UCSD-AML1 (cell line): ENCODE measurements around the gene BUB1.
A peak's percentile ranks its signal among the peaks of the same experiment; 100 is the strongest.
"Not testable (repeated sequence)": the region's sequence is repeated elsewhere in the genome, so short reads cannot be mapped to it uniquely, and the experiment has no call there.

ENCODE experiments used
- DNase-seq: peaks from one replicate; lab custom pipeline; 2025; ENCODE audit not compliant: unreplicated experiment; lab: John Stamatoyannopoulos, UW

BUB1 gene

DNA sequence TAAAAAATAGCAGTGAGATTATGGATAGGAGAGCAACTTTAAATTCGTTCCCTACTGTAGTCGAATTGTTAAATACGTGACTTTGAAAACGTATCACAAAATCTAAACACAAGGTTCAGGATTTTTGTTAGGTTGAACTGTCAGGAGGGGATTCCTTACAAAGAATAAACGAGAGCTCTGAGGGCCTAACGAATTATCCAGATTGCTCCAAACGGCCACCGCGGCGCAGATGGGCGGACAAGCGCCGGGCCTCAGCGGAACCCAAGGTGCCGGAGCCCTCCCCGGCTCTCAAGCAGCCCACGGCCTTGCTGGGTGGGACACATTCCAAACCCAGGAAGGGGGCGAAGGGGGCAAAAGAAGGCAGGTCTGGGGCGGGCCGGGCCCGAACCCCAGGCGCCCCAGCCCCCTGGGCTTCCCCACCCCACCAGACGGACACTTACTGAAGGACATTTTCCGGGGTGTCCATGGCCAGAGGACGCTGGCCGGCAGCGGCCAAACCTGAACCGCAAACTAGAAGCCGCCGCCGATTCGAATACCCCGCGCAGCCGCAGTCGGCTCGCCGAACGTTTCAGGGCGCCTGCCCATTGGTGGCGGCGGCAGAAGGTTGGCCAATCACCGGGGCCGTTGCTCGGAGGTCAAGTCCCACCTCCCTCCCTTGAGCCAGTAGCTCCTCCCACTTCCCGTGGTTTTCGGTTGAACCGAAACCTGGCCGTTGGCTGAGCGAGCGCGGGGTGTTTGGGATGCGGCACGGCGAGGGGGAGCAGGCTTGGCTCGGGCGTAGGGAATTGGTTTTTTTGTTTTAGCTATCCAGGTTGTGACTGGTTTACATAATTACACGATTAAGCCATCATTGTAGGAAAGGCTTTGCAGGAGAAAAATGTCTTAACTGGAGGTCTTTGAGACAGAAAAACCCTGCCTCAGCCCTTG lies at the start of gene BUB1:
TSS of gene BUB1 (minus strand) at position 534 of the 927 bp plus-strand sequence. CDS start at position 466, 68 bp downstream.
- DNase-seq: peak; percentile 95

DNA sequence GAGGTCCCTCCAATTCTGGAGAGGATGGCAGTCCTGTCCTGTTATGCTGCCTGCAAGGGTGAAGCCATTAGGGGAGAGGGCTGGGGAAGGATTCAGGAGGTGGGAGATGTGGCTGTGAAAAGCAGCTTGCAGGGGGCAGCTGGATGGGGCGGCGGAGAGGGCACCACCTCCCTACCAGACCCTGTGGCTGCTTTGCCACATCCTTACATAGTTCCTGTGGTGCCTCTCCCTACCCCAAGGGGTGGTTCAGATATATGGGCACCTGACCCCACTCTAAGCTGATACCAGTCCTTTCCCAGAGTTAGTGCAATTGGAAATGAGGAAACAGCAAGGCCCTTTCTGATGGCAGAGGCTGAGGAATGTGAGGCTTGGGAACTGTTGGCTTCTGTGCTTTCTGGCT lies 48.4 kb upstream of the BUB1 start:
- DNase-seq: no peak

DNA sequence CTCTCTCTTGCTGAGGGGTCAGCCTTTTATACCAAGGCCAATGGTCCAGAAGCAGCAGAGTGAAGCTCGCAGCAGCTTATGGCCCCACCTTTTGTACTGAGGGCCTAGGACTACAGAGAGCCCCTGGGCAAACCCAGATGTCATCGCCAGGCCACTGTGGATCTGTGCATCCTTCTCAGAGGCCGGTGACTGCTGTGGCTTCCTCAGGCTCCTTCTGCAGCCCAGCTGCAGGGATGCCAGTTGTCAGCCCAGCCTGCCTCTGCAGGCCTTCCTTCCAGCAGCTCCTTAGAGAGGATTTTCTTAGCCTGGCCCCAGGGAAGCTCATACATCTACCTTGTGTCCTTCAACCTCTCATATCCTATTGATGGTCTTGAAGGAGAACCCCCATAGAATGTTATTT lies 48.0 kb upstream of the BUB1 start:
- DNase-seq: no peak

DNA sequence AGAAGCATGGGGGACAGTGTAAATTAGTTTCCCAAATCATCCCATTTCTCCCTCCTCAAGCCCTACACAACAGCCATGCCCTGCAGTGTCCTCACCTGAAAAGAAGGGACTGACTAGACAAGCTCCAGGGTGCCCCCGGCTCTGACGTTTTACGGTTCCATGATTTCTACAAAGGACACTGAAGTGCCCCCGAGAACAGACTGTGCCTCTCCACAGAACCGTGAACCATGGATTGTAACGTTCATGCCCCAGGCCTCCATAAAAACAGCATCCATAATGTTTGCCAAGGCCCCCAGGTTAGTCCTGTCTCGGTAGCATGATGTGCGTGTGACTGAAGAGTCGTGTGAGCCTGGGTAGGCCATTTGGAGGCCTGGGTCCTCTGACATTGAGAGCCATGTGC lies 47.5 kb upstream of the BUB1 start:
- DNase-seq: no peak

DNA sequence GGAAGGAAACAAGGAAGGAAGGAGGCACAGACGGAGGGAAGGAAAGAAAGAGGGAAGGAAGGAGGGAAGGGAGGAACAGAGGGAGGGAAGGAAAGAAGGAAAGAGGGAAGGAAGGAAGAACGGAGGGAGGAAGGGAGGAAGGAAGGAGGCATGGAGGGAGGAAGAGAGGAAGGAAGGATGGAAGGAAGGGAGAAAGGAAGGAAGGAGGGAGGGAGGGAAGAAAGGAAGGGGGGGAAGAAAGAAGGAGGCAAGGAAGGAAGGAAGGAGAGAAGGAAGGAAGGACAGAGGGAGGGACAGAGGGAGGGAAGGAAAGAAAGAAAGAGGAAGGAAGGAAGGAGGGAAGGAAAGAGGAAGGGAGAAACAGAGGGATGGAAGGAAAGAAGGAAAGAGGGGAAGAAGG lies 47.0 kb upstream of the BUB1 start:
- DNase-seq: no peak

DNA sequence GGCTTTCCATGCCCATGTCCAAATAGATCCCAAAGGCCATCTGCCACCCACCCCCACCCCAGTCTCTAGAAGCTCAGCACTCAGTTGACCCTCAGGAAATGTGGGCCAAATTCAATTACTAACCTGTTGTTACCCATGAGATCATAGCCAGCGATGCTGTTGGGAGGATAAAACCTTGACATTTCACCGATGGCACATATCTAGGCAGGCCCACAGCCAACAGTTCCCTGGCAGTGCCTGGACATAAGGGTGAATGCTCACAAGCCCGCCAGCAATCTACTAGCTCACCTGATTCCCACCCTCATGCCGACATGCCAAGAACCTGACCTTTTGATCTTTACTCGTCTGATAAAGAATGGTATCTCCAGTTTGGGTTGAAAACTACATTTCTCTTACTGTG lies 42.7 kb upstream of the BUB1 start:
- DNase-seq: no peak

DNA sequence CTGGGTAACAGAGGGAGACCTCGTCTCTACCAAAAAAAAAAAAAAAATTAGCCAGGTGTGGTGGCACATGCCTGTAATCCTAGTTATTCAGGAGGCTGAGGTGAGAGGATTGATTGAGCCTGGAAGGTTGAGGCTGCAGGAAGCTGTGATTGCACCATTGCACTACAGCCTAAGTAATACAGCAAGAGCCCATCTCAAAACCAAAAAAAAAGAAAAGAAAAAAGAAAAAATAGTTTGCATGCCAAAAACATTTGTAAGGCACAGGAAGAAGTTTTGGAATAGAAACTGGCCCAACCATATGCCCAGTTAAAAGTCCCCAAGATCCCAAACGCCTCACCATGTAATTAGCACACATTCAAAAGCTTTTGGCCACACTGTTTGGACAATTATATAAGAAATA lies 41.1 kb upstream of the BUB1 start:
- DNase-seq: no peak

DNA sequence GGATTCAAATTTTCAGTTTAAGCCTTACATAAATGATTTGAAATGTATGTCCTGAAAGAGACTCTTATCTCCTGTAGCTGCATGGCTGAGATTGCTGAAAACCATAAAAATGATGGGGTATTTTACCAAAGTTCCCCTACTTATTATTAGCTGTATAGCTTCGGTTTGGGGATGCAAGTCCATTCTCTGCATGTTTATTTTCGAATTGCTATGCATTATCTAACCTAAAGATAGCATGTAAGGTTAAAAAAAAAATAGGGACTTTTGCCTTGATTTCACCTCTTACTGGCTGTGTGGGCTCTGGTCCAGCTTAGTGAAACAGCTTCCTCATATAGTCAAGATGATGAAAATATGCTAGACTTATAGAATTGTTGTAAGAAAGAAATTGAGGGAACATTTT lies 40.5 kb upstream of the BUB1 start:
- DNase-seq: no peak

DNA sequence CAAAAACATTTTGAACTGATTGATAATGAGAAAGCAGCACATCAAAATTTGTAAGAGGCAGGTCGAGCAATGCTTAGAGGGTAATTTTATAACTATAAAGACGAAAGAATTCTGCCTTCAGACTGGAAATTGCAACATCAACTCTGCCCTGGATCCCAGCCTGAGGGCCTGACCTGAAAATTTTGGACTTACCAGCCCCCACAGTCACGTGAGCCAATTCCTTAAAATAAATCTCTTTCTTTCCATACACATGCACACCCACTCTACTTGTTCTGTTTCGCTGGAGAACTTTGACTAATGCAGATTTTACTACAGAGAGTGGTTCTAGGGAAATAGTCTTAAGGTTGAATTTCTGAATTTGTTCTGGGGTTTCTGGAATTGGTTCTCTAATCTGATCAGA lies 39.9 kb upstream of the BUB1 start:
- DNase-seq: no peak

DNA sequence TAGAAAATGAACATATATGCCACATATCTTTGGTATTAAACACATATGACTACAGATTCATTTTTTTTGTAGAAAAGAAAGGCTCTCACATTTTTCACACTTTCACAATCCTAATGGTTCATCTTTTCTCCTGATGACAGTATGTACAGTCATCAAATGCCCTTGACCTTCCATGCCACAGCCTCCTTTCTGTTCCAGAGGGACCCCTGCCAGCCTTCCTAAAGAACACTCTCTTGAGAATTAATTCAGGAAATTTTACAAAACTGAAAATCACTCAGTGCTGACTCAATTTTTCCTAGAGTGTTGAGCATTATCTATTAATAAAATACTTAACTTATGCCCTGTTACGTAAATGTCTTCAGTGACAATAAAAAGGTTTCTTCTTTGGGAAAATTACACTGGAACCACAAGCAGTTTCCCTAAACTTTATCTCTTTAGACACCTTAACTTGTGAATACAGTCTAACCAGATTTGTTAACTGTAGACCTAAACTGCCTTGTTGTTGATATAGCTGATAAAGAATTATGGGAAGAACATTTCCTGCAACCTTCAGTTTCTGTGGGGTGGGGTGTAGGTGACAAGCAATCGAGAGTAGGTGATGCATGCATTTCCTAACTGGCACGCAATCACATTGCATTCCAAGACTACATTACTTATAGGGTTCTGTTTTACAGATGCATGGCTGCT lies 39.2 kb upstream of the BUB1 start:
- DNase-seq: no peak

DNA sequence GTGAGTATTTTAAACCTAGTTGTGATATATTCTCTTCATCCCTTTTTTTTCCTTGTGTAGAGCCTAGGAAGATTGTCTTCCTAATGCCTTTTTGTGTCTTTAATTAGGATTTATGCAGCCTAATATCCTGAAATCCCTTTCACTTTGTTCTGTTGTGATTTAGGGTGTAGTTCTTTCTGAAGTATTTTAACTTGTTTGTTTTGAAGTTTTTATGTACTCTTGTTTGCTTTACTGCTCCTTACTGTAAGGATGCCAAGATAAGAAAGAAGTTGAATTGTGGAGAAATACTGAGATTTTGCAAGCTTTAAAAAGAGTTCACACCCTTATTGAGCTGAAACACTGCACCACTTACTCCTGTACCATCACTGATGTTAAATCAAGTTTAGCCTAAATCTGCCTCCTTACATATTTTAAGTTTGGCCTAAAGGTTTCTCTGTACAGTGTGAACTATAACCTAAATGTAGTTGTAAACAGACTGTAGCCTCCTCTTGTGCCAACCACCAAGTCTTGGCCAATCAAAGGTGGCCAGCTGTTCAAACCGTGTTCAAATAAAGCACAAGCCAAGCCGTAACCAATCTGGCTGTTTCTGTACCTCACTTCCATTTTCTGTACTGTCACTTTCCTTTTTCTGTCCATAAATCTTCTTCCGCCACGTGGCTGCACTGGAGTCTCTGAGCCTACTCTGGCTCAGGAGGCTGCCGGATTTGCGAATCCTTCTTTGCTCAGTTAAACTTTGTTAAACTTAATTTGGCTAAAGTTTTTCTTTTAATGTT lies 36.8 kb upstream of the BUB1 start:
- no peak for DNase-seq

DNA sequence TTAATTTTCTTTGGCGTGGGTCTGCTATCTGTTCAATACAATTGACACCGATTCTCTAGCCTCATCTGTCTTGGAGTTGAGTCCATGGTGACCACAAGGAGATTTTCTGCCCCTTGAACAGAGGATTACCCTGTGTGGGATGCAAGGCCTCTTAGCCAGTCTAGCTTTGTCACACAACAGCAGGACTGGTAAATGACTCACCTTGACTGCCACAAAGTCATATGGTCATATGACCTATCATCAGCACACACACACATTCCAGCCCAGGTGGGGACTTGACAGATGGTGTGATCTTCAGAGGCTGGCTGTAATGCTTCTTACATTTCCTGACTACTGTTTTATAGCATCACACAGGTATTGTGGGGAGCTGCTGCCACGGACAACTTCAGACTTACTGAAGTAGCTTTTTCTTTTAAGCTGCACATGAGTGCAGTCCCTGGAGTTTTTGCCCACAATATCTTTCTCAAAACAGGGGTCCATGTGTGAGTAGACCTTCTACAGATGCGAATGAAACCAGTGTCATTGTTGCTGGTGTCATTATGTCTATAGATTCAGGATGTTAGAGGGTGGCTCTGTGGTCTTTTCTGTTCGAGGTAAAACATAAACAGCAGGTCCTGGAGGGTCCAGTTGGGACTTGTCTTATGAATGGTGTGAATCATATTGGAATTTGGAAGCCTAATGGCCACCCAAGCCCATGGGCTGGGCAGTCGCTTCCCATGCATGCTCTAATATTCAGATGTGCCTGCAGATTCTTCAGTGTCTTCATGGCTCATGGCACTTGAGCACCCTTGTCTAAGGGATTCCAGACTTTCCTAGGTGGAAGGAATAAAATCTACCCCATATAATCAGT lies 35.9 kb upstream of the BUB1 start:
- DNase-seq: no peak

DNA sequence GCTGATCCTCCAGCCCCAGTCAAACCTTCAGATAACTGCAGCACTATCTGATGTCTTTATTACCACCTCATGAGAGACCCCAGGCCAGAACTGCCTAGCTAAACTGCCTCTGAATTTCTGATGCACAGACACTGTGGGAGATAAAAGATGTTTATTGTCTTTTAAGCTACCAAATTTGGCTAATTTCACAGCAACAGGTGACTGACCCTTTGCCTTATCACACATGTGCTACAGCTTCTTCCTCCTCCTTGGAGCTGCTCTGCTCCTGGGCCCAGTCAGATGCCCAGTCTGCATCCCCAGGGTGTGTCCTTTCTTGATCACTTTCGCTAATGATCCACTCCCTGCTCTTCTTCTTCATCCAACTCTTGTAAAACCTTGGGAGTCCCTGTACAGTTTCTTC lies 34.9 kb upstream of the BUB1 start:
- no peak for DNase-seq

DNA sequence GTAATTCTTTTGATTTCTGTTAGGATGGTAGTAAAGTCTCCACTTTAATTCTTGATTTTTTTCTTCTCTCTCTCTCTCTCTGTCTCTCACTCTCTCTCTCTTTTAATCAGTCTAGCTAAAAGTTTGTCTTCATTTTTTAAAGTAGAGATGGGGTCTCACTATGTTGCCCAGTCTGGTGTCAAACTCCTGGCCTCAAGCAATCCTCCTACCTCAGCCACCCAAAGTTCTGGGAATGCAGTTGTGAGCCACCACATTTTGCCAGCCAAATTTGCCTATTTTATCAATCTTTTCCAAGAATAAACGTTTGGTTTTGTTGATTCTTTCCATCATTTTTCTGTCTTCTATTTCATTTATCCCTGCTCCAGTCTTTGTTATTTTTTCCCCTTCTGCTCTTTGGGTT lies 30.6 kb upstream of the BUB1 start:
- DNase-seq: no peak

DNA sequence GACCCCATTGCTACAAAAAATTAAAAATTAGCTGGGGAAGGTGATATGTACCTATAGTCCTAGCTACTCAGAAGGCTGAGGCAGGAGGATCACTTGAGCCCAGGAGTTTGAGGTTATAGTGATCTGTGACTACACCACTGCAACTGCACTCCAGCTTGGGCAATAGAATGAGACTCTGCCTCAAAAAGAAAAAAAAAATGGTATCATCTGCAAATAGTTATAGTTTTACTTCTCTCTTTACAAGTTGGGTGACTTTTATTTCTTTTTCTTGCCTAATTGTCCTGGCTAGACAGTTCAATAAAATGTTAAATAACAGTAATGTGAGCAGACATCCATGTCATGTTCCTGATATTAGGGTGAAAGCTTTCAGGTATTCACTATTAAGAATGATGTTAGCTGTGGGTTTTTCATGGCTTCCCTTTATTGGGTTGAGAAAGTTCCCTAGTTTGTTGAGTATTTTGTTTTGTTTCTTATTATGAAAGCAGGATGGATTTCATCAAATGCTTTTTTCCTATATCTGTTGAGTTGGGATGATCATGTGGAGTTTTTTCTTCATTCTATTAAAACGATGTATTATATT lies 29.6 kb upstream of the BUB1 start:
- no peak for DNase-seq

DNA sequence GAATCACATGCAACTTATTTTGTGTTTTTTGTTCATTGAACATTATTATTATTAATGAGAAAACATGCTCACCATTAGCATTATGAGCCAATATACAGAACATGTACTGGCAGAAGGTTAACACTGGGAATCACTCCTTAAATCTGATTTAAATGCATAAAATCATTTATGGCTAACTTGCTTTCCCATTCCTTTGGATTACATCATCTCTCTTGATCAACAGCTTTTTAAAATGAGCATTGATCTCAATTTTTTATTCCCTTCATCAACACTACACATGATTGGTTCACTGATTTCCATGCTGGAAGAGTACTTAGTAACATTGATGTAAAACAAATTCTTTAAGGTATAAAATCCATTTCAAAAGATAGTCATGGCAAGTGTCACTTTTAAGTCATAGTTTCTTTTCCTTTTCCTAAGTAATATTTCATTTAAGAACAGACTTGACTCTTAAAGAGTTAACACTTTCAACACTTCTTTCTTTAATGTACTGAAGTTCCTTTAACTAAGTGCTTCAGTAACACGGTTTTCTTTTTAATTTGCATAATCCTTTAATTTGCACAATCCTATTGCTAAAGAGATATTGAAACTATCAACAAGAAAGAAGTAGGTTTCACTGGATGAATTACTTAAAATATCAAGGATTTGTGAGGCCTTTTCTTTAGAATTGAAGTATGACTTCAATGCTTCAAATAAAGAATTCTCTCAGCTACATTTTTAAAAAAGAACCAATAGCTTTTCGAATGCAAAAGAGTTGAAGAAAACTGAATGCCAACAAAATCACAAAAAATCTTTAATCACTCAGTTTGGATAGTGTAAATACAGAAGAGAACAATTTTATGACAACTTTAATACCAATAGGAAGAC lies 24.9 kb upstream of the BUB1 start:
- DNase-seq: no peak

DNA sequence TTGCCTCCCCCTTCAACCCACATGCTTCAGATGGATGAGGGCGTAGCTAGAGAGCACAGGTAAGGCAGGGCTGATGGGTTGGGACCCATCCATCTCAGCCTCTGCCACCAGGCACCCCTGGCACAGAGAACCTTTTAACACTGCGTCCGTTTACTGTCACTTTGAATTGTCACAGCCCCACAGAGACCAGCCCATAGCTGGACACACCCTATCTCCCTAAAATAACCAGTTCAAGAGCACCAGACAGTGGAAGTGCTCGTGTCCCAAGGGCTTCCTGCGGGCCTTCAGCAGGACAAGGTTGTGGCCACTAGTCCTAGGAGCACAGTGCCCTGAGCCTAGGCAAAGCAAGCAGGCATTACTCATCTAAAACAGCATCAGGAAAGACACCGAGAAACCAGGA lies 20.4 kb upstream of the BUB1 start:
- not testable (repeated sequence) for DNase-seq

DNA sequence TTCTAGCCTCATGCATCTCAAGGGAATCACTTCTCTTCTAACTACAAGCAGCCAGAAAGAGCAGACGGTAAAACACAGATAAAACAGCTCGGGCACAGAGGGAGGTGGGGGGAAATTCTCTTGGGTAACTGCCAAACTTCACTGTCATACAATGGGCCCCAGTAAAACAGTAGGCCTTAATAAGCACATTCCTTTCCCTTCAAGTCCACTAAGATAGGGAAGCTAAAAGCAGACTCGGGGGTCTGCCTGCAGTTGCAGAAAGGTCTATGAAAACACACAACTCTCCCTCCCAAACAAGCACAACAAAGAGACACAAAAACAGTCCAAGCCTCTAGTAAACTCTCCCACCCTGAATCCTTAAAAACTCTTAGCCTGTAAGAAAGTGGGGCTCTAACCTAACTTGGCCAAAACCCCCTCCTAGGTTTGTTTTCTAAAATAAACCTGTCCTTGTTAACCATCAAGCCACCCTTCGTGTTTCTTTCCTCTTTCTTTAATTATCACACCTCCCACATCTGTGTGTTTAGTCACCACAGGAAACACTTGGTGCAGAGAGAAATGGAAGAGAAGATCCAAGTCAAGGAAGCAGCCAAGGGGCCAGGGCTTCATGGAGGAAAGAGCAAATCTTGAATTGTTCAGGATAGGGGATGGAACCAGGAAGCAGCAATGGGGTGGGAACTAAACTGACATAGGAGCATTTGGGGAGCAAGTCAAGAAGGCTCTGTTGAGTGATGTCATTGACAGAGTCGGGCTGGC lies 17.5 kb upstream of the BUB1 start:
- peak; percentile 39 for DNase-seq
